NCI-H82 treated with DMSO at 0.1 percent for 48 hours (cell line): Measurements from ENCODE around the gene DNAJC30.

Source experiments
- DNase-seq: peaks from one replicate; lab custom pipeline; 2025; ENCODE audit not compliant: unreplicated experiment; lab: John Stamatoyannopoulos, UW

The DNAJC30 gene

GRCh38 chr7:73650524-73650923 is 32.7 kb downstream of the DNAJC30 start:
- DNase-seq = no peak

DNA sequence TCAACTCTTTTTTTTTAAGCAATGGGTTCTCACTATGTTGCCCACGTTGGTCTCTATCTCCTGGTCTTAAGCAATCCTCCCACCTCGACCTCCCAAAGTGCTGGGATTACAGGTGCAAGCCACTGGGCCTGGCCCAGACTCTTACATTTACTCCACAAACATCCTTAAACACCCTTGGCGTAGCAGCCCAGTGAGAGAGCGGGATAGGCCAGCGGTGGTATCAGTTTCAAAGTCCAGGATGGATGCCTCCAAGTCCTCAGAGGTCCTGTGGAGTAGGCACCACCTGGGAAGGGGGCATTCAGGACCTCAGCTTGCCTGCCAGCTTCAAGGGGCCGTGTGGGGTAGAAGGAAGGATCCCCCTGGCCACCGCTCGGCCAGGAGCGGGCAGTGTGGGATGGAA is 33.7 kb downstream of the DNAJC30 start:
- no peak for DNase-seq

DNA sequence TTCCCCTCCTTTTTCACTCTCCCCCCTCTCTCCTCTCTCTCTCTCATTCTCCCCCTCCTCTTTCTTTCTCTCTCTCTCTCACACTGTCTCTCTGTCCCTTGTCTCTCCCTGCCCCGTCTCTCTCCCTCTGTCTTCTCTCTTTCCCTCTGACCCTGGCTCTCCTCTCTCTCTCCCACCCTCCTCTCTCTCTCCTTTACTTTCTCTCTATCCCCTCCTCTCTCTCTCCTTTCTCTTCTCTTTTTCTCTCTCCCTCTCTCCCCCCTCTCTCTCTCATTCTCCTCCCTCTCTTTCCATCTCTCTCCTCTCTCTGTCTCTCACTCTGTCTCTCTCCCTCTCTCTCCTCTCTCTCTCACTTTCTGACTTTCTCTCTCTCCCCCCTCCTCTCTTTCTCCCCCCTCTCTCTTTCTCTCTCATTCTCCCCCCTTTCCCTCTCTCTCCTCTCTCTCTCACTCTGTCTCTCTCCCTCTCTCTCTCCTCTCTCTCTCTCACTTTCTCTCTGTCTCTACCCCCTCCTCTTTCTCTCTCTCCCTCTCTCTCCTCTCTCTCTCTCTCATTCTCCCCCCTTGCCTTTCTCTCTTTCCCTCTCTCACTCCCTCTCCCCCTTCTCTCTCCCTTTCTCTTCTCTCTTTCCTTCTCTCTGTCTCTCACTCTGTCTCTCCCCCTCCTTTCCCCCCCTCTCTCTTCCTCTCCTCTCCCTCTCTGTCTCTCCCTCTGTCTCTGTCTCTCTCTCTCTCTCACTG is 34.5 kb downstream of the DNAJC30 start:
- DNase-seq = no peak

- no peak for DNase-seq
These were observed 35.3 kb downstream of the DNAJC30 start for GRCh38 chr7:73647725-73648592.

DNA sequence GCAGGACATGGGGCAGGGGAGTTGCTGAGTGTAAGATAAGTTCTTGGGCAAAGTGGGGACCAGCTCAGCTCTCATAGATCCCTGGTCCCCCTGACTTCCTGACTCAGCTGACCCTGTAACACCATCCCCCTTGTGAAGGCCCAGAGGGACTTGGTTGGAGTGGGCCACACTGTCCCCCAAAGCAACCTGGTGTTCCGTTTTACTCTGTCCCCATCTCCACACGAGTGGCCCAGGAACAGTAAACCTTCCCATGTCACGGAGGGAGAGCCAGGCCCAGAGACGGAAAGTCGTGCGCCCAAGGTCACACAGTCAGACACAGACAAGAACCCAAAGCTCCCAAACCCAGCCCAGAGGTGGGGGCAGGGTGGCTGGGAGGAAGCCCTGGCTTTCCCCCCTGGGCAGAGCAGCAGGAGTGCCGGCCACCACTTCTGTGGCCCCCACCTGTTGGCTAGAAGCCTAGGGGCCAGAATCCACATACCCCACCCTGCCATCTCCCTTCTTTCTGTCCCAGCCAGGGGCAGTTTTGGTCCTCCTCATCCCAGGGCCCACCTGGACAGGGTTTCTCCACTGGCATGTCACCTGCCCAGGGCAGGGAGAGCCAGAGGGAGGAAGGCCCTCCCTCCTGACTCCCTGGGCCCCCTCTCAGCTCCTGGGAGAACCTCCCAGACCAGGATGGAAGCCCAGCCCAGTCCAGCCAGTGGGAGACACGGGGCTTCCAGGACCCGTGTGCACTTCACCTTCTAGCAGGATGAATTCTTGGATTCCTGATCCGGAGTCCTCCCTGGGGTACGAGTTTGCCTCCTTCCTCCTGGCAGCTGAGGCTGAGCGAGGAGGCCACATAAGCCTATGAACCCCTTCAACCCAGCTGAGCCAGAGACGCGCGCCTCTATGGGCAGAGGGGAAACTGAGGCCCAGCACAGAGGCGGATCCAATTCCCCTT is 36.2 kb downstream of the DNAJC30 start:
- no peak for DNase-seq

- DNase-seq = no peak
These were observed 37.5 kb downstream of the DNAJC30 start for GRCh38 chr7:73645643-73646174.

GRCh38 chr7:73644688-73645286 is 38.5 kb downstream of the DNAJC30 start:
- DNase-seq = no peak

DNA sequence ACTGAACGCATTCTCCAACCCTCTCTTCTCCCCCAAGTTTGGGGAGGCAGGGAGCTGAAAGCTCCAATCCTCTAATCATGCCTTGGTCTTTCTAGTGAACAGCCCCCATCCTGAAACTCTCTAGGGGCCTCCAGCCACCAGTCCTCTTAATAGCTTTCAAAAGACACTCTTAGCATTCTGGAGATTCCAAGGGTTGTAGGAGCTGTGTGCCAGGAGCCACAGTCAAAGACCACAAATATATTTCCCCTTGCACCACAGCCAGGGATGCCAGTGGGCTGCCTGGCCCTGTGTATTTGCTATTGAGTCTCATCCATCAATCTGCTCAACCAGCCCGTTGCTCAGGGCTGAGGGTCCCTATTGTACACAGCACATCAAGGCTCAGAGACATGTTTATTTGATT is 40.4 kb downstream of the DNAJC30 start:
- DNase-seq = no peak

GRCh38 chr7:73638911-73639310 is 44.3 kb downstream of the DNAJC30 start:
- no peak for DNase-seq

DNA sequence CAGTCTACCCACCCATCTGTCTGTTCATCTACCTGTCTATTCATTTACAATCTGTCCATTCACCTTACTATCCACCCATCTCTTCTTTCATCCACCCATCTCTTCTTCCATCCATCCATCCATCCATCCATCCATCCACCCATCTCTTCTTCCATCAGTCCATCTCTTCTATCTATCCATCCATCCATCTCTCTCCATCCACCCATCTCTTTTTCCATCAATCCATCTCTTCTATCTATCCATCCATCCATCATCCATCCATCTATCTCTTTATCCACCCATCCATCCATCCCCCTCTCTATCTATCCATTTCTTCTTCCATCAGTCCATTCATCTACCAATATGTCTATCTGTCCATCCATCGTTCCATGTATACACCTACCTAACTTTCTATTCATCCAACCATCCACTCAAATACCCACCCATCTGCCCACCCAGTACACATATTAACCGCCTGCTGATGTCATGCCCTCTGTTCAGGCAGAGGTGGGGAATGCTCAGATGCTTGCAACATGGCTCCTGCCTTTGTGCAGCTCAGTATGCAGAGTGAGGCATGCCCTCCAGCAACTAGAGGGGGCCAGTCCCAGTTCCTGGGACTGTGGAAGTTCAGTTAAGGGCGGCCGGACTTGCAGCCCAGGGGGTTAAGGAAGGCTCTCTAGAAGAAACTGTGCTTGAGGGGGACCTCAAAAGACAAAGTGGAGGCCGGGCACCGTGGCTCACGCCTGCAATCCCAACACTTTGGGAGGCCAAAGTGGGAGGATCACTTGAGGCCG is 47.6 kb downstream of the DNAJC30 start:
- DNase-seq = no peak

GRCh38 chr7:73633844-73634243 is 49.4 kb downstream of the DNAJC30 start:
- DNase-seq = no peak

DNA sequence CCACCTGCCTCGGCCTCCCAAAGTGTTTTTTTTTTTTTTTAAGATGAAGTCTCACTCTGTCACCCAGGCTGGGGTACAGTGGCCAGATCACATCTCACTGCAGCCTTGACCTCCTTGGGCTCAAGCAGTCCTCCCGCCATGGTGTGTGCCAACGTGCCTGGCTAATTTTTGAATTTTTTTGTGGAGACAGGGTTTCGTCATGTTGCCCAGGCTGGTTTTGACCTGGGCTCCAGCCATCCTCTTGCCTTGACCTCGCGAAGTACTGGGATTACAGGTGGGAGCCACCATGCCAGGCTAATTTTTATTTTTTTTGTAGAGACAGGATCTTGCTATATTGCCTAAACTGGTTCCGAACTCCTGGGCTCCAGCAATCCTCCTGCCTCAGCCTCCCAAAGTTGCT is 49.9 kb downstream of the DNAJC30 start:
- no peak for DNase-seq

GRCh38 chr7:73631558-73631957 is 51.7 kb downstream of the DNAJC30 start:
- no peak for DNase-seq
